Astrocyte of the spinal cord (primary cell): ENCODE data around the gene HOXA9.

ENCODE experiments used
- DNase-seq: peaks from one replicate; pipeline ENCODE4 v3.0.0; 2011; ENCODE audit warnings: low read depth, low spot score
- H3K4me3 ChIP-seq: 2 replicates; pipeline ENCODE4 v1.5.1; 2011; ENCODE audit warnings: low read depth, mild to moderate bottlenecking, low read length, moderate library complexity
- CTCF ChIP-seq: IDR thresholded peaks from 2 replicates; pipeline ENCODE4 v1.5.1; 2012; ENCODE audit warnings: low read depth, mild to moderate bottlenecking, low read length, inconsistent platforms
- in situ Hi-C: cut with HindIII; loops from 2 replicates; pipeline ENCODE4 v1.10.0; 2017; ENCODE audit warnings: low sequenced_read_pairs

The HOXA9 gene

GRCh38 chr7:27200761-27201579 lies 35.6 kb upstream of the HOXA9 start:
- no peak for DNase-seq
- no peak for TF ChIP-seq CTCF
- in situ Hi-C loops: no loop called here
- H3K4me3 ChIP-seq: no peak overlapping the region

GRCh38 chr7:27199849-27200760 lies 34.8 kb upstream of the HOXA9 start, which contains the start of gene HOXA13:
HOXA13 (minus strand) TSS chr7:27200091; CDS start chr7:27200077, 14 bp downstream.
- in situ Hi-C loops: no loop called here
- no peak for DNase-seq
- no peak within 1 kb of the TSS for H3K4me3 ChIP-seq
- no peak for TF ChIP-seq CTCF

GRCh38 chr7:27198871-27199801 lies 33.8 kb upstream of the HOXA9 start:
- TF ChIP-seq CTCF: no peak
- no peak overlapping the region for H3K4me3 ChIP-seq
- no peak for DNase-seq
- in situ Hi-C loops: no loop called here

- no peak for DNase-seq
- no peak overlapping the region for H3K4me3 ChIP-seq
- TF ChIP-seq CTCF: no peak
- in situ Hi-C loops: no loop called here
These were observed 33.0 kb upstream of the HOXA9 start for GRCh38 chr7:27198138-27198841.

- H3K4me3 ChIP-seq: no peak overlapping the region
- in situ Hi-C loops: no loop called here
- DNase-seq: no peak
- TF ChIP-seq CTCF: no peak
These were observed 32.1 kb upstream of the HOXA9 start for GRCh38 chr7:27197137-27198042.
